HL-60 (cell line): ENCODE data around the gene ARMC7.
"Not testable (repeated sequence)": the region's sequence is repeated elsewhere in the genome, so short reads cannot be mapped to it uniquely, and the experiment has no call there.

ENCODE experiments used
- DNase-seq, 2 experiments: peaks; one replicate each; pipeline ENCODE4 v3.0.0-alpha.2; 2010 to 2020; ENCODE audit warnings: low read depth in 1 of 2, low spot score in 1 of 2
- H3K27ac ChIP-seq: fragments of 250-450 bp; sonication (Bioruptor Pico); replicated peaks from 2 replicates; pipeline ENCODE4 v1.5.1; 2020; ENCODE audit warnings: mild to moderate bottlenecking, moderate library complexity
- H3K27me3 ChIP-seq: fragments of 250-450 bp; sonication (Bioruptor Pico); 2 replicates; pipeline ENCODE4 v1.5.1; 2021; ENCODE audit warnings: mild to moderate bottlenecking, moderate library complexity; ENCODE audit not compliant: insufficient read depth, poor library complexity, severe bottlenecking
- H3K4me3 ChIP-seq: replicated peaks from 2 replicates; pipeline ENCODE4 v1.5.1; 2011; ENCODE audit warnings: mild to moderate bottlenecking, control low read depth, low read length; ENCODE audit not compliant: insufficient read depth
- CTCF ChIP-seq: IDR thresholded peaks from one replicate; pipeline ENCODE4 v1.5.1; 2011; ENCODE audit warnings: low read length, control low read depth, inconsistent platforms; ENCODE audit not compliant: insufficient read depth
- GABPA ChIP-seq: IDR thresholded peaks from 2 replicates; pipeline ENCODE4 v1.6.1; 2012; ENCODE audit warnings: low read depth
- POLR2AphosphoS5 ChIP-seq: IDR thresholded peaks from 2 replicates; pipeline ENCODE4 v1.6.1; 2012; ENCODE audit warnings: low read depth
- SPI1 ChIP-seq: IDR thresholded peaks from 2 replicates; pipeline ENCODE4 v1.6.1; 2012; ENCODE audit warnings: low read depth, mild to moderate bottlenecking, borderline replicate concordance
- TF ChIP-seq, protein P1 (sequence below): IDR thresholded peaks from 2 replicates; pipeline ENCODE4 v1.6.1; 2012; ENCODE audit warnings: low read depth; ENCODE audit not compliant: insufficient replicate concordance

ARMC7 gene

GRCh38 chr17:75133607-75134347 is 24.0 kb downstream of the ARMC7 start:
- not testable (repeated sequence) for DNase-seq, H3K4me3 ChIP-seq, H3K27me3 ChIP-seq, H3K27ac ChIP-seq
- TF ChIP-seq POLR2AphosphoS5: peak; percentile 52

GRCh38 chr17:75135452-75135851 is 25.7 kb downstream of the ARMC7 start:
- Histone ChIP-seq H3K27ac (no peak overlapping the region), H3K27me3 (no peaks in the 10 kb centered on the region), H3K4me3 (no peak overlapping the region)
- no peak for DNase-seq
- TF ChIP-seq POLR2AphosphoS5: no peak
- no peak for TF ChIP-seq SPI1
- no peak for TF ChIP-seq CTCF

GRCh38 chr17:75135946-75136345 is 26.2 kb downstream of the ARMC7 start:
- H3K4me3 ChIP-seq: no peak overlapping the region
- no peak for TF ChIP-seq POLR2AphosphoS5
- no peak for TF ChIP-seq CTCF
- no peak for TF ChIP-seq SPI1
- TF ChIP-seq, protein P1, sequence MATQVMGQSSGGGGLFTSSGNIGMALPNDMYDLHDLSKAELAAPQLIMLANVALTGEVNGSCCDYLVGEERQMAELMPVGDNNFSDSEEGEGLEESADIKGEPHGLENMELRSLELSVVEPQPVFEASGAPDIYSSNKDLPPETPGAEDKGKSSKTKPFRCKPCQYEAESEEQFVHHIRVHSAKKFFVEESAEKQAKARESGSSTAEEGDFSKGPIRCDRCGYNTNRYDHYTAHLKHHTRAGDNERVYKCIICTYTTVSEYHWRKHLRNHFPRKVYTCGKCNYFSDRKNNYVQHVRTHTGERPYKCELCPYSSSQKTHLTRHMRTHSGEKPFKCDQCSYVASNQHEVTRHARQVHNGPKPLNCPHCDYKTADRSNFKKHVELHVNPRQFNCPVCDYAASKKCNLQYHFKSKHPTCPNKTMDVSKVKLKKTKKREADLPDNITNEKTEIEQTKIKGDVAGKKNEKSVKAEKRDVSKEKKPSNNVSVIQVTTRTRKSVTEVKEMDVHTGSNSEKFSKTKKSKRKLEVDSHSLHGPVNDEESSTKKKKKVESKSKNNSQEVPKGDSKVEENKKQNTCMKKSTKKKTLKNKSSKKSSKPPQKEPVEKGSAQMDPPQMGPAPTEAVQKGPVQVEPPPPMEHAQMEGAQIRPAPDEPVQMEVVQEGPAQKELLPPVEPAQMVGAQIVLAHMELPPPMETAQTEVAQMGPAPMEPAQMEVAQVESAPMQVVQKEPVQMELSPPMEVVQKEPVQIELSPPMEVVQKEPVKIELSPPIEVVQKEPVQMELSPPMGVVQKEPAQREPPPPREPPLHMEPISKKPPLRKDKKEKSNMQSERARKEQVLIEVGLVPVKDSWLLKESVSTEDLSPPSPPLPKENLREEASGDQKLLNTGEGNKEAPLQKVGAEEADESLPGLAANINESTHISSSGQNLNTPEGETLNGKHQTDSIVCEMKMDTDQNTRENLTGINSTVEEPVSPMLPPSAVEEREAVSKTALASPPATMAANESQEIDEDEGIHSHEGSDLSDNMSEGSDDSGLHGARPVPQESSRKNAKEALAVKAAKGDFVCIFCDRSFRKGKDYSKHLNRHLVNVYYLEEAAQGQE: no peak
- no peak for TF ChIP-seq GABPA
- H3K27me3 ChIP-seq: no peaks in the 10 kb centered on the region
- no peak for DNase-seq
- H3K27ac ChIP-seq: no peak overlapping the region

- DNase-seq, H3K27ac ChIP-seq, H3K27me3 ChIP-seq, H3K4me3 ChIP-seq: not testable (repeated sequence)
Measured at GRCh38 chr17:75137762-75138161, 28.0 kb downstream of the ARMC7 start.

- TF ChIP-seq SPI1 (no peak), POLR2AphosphoS5 (no peak), CTCF (no peak), GABPA (no peak)
- TF ChIP-seq, protein P1: no peak
- no peak overlapping the region for H3K27ac ChIP-seq
Measured at GRCh38 chr17:75138519-75138918, 28.8 kb downstream of the ARMC7 start.

More at GRCh38 chr17:75138519-75138918, 28.8 kb downstream of the ARMC7 start:
- Histone ChIP-seq H3K4me3 (no peak overlapping the region), H3K27me3 (no peaks in the 10 kb centered on the region)
- no peak for DNase-seq
